KBM-7 (cell line): ENCODE measurements around the gene RRAS.

Experiments
- DNase-seq: peaks from one replicate; pipeline ENCODE4 v3.0.0-alpha.2; 2015
- in situ Hi-C: fragments of 300-500 bp; cut with MboI; formaldehyde crosslinking; loops from 2 replicates; pipeline ENCODE4 v1.14.3; 2020; ENCODE audit warnings: low sequenced_read_pairs, low pct_unique_long_range_greater_than_20kb, mixed read lengths

RRAS gene

DNA sequence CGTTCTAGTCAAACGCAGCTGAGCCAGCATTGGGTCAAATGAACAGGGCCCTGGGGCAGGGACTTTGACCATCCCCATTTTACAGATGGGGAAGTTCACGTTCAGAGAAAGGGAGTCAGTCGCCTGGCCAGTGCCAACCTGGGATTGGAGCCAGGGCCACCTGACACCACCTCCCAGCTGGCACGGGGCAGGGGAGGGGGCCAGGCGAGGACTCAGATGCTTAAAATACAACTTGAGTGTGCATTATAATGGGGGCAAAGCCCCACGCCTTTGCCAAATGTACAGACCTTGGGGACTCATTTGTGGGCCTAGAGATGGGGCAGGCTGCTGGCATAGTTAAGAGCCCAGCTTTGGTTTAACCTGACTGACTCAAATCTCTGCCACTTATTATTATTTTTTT lies 34.3 kb downstream of the RRAS start:
- in situ Hi-C loops: no loop called here
- no peak for DNase-seq

DNA sequence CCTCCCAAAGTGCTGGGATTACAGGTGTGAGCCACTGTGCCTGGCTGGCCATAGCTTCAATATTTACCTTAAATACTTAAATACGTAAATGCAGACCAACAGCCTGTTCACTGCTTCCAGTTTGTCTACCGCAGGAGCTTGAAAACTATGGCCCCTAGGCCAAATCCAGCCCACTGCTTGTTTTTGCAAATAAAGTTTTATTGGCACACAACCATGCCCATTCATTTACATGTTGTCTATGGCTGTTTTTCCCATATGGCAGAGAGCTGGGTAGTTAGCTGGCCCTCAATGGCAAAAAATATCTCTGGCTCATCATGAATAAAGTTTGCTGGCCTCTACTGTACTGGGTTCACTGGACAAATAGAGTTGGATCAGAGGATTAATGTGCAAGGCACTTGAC lies 37.1 kb downstream of the RRAS start:
- no peak for DNase-seq
- in situ Hi-C loops: no loop called here

DNA sequence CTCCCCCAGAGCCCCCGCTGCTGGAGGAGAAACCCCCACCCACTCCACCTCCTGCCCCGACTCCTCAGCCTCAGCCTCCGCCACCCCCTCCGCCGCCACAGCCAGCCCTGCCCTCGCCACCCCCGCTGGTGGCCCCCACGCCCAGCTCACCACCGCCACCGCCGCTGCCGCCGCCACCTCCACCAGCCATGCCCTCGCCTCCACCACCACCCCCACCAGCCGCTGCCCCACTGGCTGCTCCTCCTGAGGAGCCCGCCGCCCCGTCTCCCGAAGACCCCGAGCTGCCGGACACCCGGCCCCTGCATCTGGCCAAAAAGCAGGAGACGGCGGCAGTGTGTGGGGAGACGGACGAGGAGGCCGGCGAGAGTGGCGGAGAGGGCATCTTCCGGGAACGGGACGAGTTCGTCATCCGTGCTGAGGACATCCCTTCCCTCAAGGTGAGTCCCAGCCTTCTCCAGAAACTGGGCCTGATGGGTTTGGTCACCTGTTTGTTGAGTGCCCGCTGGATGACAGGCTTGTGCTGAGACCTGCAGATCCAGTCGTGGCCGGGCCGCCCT lies 38.4 kb downstream of the RRAS start:
- in situ Hi-C loops: no loop called here
- no peak for DNase-seq

DNA sequence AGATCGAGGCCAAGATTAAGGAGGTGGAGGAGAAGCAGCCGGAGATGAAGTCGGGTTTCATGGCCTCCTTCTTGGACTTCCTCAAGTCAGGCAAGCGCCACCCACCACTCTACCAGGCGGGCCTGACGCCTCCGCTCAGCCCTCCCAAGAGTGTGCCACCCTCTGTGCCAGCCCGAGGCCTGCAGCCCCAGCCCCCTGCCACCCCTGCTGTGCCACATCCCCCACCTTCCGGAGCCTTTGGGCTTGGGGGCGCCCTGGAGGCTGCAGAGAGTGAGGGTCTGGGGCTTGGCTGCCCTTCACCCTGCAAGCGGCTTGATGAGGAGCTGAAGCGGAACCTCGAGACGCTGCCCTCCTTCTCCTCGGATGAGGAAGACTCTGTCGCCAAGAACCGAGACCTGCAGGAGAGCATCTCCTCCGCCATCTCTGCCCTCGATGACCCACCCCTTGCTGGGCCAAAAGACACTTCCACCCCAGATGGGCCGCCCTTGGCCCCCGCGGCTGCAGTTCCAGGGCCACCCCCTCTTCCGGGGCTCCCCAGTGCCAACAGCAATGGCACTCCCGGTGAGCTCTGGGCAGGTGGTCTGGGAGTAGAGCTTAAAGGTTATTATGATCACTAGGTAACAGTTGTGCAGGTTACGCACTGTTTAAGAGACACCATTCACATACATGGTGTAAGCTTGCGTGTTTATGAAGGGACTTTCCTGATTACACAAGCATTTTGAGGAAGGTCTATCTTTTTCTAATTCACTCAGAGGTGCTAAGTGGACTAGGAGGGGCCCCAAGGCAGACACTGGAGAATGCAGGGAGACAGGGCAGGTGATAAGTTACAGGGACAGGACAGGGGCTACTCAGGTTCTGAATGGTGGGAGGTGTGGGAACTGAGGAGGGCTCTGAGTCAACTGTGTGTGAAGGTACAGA lies 40.3 kb downstream of the RRAS start:
- no peak for DNase-seq
- in situ Hi-C loops: no loop called here

DNA sequence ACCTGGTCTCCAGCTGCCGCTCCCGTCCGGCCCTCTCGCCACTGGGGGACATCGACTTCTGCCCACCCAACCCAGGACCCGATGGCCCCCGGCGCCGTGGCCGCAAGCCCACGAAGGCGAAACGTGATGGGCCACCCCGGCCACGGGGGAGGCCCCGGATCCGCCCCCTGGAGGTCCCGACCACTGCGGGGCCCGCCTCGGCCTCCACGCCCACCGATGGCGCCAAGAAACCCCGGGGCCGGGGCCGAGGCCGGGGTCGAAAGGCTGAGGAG lies 42.3 kb downstream of the RRAS start:
- in situ Hi-C loops: no loop called here
- no peak for DNase-seq

DNA sequence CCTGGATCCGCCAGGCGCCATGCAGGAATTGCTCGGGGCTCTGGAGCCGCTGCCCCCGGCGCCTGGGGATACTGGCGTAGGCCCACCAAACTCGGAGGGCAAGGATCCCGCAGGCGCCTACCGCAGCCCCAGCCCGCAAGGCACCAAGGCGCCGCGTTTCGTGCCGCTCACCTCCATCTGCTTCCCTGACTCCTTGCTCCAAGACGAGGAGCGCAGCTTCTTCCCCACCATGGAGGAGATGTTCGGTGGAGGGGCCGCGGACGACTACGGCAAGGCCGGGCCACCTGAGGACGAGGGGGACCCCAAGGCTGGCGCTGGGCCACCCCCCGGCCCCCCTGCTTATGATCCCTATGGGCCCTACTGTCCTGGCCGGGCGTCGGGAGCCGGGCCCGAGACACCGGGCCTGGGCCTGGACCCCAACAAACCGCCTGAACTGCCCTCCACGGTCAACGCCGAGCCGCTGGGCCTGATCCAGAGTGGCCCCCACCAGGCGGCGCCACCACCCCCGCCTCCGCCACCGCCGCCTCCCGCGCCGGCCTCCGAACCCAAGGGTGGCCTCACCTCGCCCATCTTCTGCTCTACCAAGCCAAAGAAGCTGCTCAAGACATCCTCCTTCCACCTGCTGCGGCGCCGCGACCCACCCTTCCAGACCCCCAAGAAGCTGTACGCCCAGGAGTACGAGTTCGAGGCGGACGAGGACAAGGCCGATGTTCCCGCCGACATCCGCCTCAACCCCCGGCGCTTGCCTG lies 42.8 kb downstream of the RRAS start:
- in situ Hi-C loops: no loop called here
- DNase-seq: no peak

DNA sequence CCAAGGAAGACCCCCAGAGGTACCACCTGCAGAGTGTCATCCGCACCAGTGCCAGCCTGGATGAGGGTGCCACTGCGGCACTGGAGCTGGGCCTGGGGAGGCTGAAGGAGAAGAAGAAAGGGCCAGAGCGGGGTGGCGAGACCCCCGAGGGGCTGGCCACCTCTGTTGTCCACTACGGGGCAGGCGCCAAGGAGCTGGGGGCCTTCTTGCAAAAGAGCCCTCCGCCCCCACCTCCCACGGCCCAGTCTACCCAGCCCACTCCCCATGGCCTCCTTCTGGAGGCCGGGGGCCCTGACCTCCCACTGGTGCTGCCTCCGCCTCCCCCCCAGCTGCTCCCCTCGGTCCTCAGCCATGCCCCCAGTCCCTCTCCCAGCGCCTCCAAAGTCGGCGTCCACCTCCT lies 43.5 kb downstream of the RRAS start:
- no peak for DNase-seq
- in situ Hi-C loops: no loop called here

DNA sequence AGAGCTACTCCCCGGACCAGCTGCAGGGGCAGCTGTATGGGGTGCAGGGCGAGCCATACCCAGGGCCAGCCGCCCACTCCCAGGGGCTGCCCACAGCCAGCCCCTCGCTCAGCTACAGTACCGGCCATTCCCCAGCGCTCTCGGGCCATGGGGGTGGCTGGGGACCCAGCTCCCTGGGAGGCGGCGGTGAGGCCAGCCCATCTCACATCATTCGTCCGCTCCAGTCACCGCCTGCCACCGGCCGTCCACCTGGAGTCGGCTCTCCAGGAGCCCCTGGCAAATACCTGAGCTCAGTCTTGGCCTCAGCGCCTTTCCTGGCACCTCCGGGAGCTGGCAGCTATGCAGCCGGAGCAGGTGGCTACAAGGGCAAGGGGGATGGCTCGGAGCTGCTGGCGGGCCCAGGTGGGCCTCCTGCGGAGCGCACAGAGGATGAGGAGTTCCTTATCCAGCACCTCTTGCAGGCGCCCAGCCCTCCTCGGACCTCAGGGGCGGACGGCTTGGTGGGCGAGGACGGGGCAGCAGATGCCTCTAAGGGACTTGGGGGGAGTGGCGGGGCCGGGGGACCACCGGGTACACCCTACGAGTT lies 44.0 kb downstream of the RRAS start:
- in situ Hi-C loops: no loop called here
- no peak for DNase-seq

DNA sequence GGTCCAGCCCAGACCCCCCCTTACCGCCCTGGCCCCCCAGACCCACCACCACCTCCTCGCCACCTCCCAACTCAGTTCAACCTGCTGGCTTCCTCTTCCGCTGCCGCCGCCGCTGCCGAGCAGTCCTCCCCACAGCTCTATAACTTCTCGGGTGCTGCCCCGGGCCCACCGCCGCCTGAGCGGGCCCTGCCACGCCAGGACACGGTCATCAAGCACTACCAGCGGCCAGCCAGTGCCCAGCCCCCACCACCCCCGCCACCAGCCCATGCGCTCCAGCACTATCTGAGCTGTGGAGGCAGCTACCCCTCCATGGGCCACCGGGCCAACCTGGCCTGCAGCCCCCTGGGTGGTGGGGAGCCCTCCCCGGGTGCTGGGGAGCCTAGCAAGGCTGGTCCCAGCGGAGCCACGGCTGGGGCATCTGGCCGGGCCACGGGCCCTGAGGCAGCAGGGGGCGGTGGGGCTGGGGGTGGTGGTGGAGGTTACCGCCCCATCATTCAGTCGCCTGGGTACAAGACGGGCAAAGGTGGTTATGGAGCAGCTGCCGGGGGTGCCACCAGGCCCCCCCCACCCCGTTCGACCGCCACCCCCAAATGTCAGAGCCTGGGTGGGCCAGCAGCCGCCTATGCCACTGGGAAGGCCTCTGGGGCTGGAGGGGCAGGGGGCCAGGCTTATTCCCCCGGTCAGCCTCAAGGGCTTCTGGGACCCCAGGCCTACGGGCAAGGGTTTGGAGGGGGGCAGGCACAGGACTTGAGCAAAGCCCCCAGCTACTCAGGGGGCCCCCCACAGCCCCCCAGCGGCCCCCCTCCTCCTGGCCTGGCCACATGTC lies 44.7 kb downstream of the RRAS start:
- in situ Hi-C loops: no loop called here
- DNase-seq: no peak

DNA sequence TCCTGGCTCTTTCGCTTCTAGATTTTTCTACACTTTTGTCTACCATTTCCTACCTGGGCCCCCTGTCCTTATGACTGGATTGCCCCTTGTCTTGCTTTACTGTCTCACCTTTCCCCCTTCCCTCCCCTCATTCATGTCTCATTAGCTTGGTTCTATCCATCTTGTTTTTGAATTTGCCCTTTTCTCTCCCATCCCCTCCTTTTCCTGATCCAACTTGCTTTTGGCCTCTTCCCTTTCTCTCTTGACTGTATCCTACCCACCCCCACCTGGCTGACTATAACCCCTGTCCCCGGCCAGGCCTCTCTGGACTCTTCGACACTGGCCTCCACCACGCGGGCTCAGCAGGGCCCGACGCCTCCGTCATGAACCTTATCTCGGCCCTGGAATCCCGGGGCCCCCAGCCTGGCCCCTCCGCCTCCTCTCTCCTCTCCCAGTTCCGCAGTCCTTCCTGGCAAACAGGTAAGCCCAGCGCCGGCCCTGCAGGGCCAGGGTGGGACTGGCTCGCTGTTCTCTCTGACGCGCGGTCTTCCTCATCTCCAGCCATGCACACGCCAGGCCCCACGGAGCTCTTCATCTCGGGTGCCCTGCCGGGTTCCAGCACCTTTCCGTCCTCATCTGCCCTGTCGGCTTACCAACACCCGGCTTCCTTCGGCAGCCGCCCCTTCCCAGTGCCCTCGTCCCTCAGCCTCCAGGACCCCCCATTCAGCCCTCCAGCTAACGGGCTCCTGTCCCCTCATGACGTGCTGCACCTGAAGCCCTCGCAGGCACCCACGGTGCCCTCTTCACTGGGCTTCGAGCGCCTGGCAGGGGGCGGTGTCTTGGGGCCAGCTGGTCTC lies 45.6 kb downstream of the RRAS start:
- DNase-seq: no peak

DNA sequence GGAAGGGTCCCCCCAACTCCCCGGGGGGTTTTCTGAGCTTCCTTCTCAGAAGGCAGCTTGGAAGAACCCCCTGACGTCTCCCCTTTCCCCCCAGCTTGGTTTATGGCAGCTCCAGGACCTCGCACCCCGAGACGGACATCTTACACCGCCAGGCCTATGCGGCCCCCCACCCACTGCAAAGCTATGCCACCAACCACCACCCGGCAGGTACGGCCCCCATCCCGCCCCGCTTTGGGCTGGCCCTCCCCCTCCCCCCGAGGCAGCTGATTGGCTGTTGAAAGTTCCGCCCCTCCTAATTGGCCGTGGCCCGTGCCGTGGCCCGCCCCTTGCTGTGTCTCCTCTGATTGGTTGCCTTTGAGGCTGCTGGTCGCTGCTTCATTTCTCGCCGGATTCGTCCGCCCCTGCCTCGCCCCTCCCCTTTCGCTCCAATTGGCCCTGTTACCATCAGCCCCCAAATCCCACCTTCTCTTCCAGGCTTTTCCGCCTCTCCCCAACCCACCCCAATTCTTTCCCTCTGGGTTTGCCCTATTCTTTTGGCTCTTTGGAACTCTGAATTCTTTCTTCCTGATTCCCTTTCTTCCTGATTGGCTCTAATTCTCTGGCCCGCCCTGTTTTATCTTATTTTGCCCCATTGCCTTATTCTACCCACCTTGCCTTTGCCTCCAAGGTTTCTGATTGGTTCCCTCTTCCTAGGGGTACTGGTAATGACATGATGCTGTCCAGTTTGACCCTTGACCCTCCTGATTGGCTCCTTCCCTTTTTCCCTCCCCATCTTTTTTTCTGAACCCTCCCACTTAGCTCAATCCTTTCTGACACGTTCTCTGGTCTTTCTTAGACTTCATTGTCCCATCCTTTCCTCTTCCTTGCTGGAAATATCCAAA lies 46.5 kb downstream of the RRAS start:
- in situ Hi-C loops: no loop called here
- peak; percentile 91 for DNase-seq

More for the DNA sequence above, 45.6 kb downstream of the RRAS start:
- in situ Hi-C loops: no loop called here

DNA sequence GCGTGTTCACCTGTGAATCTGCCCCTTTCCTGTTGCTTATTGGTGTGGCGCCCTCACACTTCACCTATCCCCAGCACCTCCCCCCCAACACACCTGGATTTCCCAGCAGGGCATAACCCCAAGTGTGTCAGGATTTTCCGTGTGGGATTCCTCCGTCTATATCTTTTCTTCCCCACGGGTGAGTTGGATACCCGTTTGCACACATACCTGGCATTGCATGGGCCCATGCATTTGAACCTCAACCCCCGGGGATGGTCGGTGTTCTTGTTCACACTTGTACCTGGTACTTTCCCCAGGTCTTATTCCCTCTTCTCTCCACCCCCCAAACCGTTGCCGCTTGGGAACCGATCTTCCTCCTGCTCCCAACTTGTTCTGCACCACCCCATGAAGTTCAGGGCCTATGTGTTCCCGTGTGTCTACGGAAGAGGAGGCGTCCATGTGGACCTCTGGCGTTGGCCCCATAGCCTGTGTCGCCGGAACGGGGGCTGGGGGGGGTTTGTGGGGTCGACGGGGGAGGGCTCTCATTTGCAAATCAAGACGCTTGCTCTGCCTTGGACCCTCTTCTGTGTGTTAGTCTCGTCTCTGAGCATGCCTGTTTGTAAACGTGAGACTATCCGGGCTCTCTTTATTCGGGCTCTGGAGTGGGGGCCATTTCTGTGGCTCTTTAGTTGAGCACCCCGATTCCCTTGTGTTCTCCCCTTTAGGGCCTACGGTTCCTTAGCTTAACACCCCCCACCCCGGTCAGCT lies 47.3 kb downstream of the RRAS start:
- DNase-seq: peak; percentile 16
- in situ Hi-C loops: no loop called here

DNA sequence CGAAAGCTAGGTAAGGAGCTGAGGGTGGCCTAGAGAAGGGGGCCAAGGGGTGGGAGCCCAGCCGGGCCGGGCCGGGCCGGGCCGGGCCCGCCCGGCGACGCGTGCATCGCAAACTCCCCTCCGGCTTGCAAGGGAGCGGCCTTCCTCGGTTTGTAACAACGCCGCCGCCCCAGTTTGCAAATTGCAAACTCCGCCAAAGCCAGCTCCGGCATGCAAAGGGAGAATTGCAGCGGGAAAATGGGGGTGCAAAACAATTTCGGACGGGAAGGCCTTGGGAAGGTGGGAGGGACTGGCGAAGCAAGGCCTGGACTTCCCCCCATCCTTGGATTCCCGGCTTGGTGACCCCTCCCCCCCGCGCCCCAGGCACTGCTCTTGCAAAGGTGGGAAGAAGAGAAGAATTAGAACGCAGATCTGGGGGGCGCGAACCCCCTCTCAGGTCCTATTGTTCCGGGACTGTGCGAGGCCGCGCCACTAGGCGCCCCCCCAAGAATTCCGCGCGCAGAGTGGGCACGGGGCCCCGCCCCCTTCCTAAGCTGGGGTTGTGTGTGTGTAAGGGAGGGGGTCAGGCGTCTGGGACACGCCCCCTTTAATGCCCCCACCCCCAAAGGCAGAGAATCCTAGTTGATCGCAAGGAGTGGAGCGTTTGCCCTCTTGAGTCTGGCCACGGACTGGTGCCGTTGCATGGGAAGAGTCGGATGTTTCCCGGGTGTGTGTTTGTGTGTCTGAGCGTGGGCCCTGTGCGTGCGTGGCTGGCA lies 48.0 kb downstream of the RRAS start:
- in situ Hi-C loops: no loop called here
- DNase-seq: peak; percentile 56

DNA sequence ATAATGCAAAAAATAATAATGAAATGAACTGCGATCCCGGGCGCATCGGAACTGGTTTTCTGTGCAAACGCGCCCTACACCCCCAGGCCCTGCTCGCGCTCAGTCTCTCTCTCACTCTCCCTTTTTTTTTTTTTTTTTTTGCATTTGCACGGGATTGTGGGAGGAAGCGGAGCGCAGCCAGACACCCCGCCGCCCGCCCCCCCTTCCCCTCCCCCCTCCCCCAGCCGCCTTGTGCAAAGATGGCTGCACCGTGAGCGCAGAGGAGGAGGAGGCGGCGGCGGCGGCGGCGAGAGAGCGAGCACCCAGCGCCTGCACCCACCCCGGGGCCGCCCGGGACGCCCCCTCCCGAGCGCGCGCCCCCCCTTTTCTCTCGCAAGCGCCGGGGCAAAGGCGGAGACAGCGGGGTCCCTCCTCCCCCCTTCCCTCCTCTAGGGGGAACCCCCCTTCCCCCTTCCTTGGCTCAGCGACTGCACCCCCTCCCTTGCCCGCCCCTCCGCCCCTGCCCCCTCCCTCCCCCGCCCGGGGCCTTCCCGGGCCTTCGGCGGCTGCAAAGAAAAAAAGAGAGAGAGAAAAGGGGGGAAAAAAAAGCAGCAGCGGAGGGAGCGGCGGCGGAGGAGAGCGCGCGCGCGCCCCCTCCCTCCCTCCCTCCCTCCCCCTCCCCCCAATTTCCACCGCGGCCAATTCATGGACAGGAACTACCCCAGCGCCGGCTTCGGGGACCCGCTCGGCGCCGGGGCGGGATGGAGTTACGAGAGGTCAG lies 48.8 kb downstream of the RRAS start, which contains the start of gene PRR12:
Gene PRR12, plus strand, starts transcription at position 212 of the 760 bp plus-strand sequence. Its CDS starts 473 bp downstream, at position 685.
- in situ Hi-C loops: no loop called here
- DNase-seq: peak; percentile 85
